Spleen (tissue), 11 donors: ENCODE results near the gene ASB13. TPM values are rescaled to one million over a fixed set of nuclear protein-coding genes. Genes with fewer than 3 reads are reported as not detected.
A peak's percentile ranks its signal among the peaks of the same experiment; 100 is the strongest.

ENCODE experiments used
- DNase-seq: peaks from one replicate; pipeline ENCODE4 v3.0.0-alpha.2; 2020
- H3K27ac ChIP-seq, 8 donors: fragments of 200-600 bp; sonication (generic) in 7 of 8; 1 replicate in 4 of 8; 2 replicates in 4 of 8; pipeline versions ENCODE4 v1.5.0 to v1.8.0; 2016 to 2021; ENCODE audit warnings: inconsistent platforms in 4 of 8, mild to moderate bottlenecking in 4 of 8, moderate library complexity in 1 of 8
- H3K27me3 ChIP-seq, 7 donors: fragments of 200-600 bp; sonication (generic) in 6 of 7; replicated peaks in 1 of 7; 1 replicate in 4 of 7; 2 replicates in 3 of 7; pipeline versions ENCODE4 v1.5.0 to v1.8.0; 2016 to 2021; ENCODE audit warnings: inconsistent platforms in 3 of 7, mild to moderate bottlenecking in 1 of 7
- H3K36me3 ChIP-seq, 6 donors: fragments of 200-600 bp; sonication (generic) in 5 of 6; 1 replicate in 4 of 6; 2 replicates in 2 of 6; pipeline versions ENCODE4 v1.5.0 to v1.8.0; 2016 to 2021; ENCODE audit warnings: inconsistent platforms in 2 of 6
- H3K4me1 ChIP-seq, 6 donors: fragments of 200-600 bp; sonication (generic) in 5 of 6; 1 replicate in 3 of 6; 2 replicates in 3 of 6; pipeline versions ENCODE4 v1.5.0 to v1.8.0; 2016 to 2021; ENCODE audit warnings: inconsistent platforms in 3 of 6
- H3K4me3 ChIP-seq, 8 donors: fragments of 200-600 bp; sonication (generic) in 7 of 8; 1 replicate in 4 of 8; 2 replicates in 4 of 8; pipeline versions ENCODE4 v1.5.0 to v1.8.0; 2016 to 2021; ENCODE audit warnings: inconsistent platforms in 4 of 8, mild to moderate bottlenecking in 4 of 8, moderate library complexity in 2 of 8
- H3K9me3 ChIP-seq, 8 donors: fragments of 200-600 bp; sonication (generic) in 7 of 8; 1 replicate in 4 of 8; 2 replicates in 4 of 8; pipeline versions ENCODE4 v1.5.0 to v1.8.0; 2016 to 2021; ENCODE audit warnings: inconsistent platforms in 4 of 8
- POLR2A ChIP-seq, 3 donors: fragments of 450-650 bp; IDR thresholded peaks; one replicate each; pipeline ENCODE4 v1.5.1; 2017; ENCODE audit warnings: antibody characterized with exemption in 3 of 3, mild to moderate bottlenecking in 1 of 3
- POLR2AphosphoS5 ChIP-seq, 3 donors: sonication (generic); formaldehyde crosslinking; IDR thresholded peaks; one replicate each; pipeline ENCODE4 v1.5.1; 2017; ENCODE audit warnings: antibody characterized with exemption in 3 of 3
- WGBS, 5 donors: extraction: QIAGEN DNeasy Blood & Tissue Kit in 3 of 5; methylation state at CpG; one replicate each; pipeline versions ENCODE4 v1.1.5 to v1.1.7; 2013 to 2018; 5-methylcytosine and 5-hydroxymethylcytosine counted together
- intact Hi-C: fragments of 100-400 bp; cut with DNase I; formaldehyde crosslinking; loops from one replicate; pipeline ENCODE4 v1.15.0; 2023; ENCODE audit warnings: low total_unique reads
- polyA plus RNA-seq, 3 donors: library from polyadenylated mRNA; stranded (reverse); fragments of 200-250 nt; gene quantifications; one replicate each; pipeline ENCODE4 v1.2.1, GENCODE V29; 2013
- total RNA-seq, 7 donors: library from RNA; depleted of rRNA in 3 of 7; stranded (reverse); fragments of >200 nt in 3 of 7; fragmentation: NEBNext Ultra II Directional in 4 of 7; extraction: Animal tissue kit (Norgen Biotek cat#: 25700) in 4 of 7; gene quantifications; one replicate each; pipeline versions ENCODE4 v1.1.0 to v1.2.1, GENCODE V29; 2016 to 2021
- TF ChIP-seq, protein P1 (sequence below), 11 experiments: fragments of 200-600 bp in 7 of 11; fragments of 450-650 bp in 4 of 11; sonication (generic) in 4 of 11; IDR thresholded peaks in 8 of 11; conservative IDR thresholded peaks in 3 of 11; 1 replicate in 7 of 11; 2 replicates in 4 of 11; pipeline versions ENCODE4 v1.4.0 to v1.8.0; 2016 to 2021; ENCODE audit warnings: antibody characterized with exemption in 11 of 11, inconsistent platforms in 4 of 11, mild to moderate bottlenecking in 1 of 11
- donor health status: healthy with polysubstance abuse.
- donor health status: DM: no; HTN: no; CAD: no; lungs with moderate emphysema.
- donor health status: DM: no; HTN: no; CAD: no.
- donor health status: Bipolar disorder and iron deficiency.
- donor health status: healthy.
- donor health status: DM: no; HTN: no; CAD: no.
- donor health status: DM: yes; HTN: yes; CAD: no.

The ASB13 gene
- total and polyA plus RNA-seq, 10 donors: 17.0 to 29.6 (median 21.8) TPM

DNA sequence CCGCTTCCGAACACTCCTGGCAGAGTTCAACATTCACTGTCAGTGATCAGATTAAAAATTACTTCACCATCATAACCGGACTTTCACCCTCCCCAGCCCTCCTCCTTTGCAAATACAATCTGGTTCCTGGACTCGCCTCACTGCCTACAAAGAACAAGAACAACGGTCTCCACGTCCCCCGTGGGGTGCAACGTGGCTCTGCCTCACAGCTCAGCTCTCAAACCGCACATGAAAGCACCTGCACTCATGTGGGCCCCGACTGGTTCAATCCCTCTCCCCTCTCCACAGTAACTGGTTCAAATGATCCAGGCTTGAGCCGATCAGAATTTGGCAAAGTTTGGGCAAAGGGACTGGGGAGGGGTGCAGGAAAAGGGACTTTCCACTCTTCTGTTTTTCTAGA lies 21.0 kb downstream of the ASB13 start:
- intact Hi-C loops: no loop called here
- H3K36me3 ChIP-seq: peaks cover 0 to 70% (median 12%) of the 10 kb centered on the region in 6 donors

DNA sequence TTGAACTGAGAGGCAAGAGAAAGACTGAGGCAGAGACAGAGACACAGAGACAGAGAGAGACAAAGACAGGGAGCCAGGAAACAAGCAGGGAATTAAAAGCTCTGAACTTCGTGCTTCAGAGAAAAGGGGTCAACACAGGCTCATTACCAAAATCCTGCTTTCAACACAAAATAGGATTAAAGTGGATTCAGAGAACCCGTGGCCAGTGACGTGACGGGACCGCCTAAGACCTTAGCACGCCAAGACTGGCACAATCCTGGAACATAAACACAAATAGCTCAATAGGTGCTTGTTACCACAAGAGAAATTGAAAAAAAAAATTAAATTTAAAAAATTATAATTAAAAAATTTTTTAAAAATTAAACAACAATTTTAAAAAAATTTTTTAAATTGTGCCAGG lies 21.5 kb downstream of the ASB13 start:
- peaks cover 0 to 70% (median 16%) of the 10 kb centered on the region in 6 donors for H3K36me3 ChIP-seq

More for the DNA sequence above, 21.0 kb downstream of the ASB13 start:
- WGBS, 5 donors: 67 to 76% (median 69%) methylated on average over 11 of the region's 11 CpGs
- Histone ChIP-seq H3K27ac (peak overlapping the region in 7 of 8 donors; percentile 62 to 79 (median 66)), H3K9me3 (no peaks in the 10 kb centered on the region), H3K4me1 (peaks cover 3 to 42% (median 25%) of the 10 kb centered on the region in 6 donors), H3K27me3 (no peaks in the 10 kb centered on the region), H3K4me3 (no peak overlapping the region)
- no peak for TF ChIP-seq POLR2A (IDR thresholded peaks at IDR 0.05)
- TF ChIP-seq POLR2AphosphoS5 (IDR thresholded peaks at IDR 0.05): peak in 1 of 3 donors; percentile 31
- TF ChIP-seq, protein P1, sequence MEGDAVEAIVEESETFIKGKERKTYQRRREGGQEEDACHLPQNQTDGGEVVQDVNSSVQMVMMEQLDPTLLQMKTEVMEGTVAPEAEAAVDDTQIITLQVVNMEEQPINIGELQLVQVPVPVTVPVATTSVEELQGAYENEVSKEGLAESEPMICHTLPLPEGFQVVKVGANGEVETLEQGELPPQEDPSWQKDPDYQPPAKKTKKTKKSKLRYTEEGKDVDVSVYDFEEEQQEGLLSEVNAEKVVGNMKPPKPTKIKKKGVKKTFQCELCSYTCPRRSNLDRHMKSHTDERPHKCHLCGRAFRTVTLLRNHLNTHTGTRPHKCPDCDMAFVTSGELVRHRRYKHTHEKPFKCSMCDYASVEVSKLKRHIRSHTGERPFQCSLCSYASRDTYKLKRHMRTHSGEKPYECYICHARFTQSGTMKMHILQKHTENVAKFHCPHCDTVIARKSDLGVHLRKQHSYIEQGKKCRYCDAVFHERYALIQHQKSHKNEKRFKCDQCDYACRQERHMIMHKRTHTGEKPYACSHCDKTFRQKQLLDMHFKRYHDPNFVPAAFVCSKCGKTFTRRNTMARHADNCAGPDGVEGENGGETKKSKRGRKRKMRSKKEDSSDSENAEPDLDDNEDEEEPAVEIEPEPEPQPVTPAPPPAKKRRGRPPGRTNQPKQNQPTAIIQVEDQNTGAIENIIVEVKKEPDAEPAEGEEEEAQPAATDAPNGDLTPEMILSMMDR (IDR thresholded peaks at IDR 0.05 in 8 of 11, conservative IDR thresholded peaks at IDR 0.05 in 3 of 11): no peak
- DNase-seq: peak; percentile 83

DNA sequence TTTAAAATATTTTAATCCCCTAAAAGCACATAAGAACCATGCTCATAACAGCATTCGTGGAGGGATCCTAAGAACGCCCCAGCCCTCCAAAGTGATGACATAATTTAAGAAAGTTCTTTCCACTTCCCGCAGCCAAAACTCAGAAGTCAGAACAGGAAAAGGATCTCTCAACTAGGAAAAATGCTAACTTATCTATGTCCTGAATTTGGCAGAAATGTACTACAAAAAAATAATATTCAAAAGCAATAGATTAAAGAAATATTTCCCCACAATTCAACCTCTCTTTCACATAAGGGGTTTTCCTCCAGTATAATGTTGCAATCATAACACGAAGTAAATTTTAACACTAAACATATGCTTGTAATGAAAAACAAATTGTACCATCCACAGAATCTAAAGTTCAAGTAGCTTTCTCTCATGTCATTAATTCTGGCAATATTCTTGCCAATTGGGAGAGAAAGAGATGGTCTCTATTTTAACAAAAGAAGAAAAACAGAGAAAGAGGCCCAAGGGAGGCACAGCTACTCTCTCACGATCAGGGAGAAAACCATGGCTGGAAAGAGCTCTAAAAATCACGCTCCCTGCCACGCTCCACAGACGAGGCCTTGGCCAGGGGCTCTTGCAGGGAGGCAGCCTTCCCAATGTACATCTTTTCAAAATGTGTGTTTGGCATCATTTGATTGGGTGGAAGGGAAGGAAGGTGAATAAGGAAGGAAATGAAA lies 22.9 kb downstream of the ASB13 start:
- H3K4me1 ChIP-seq: peaks cover 3 to 42% (median 25%) of the 10 kb centered on the region in 6 donors
- H3K4me3 ChIP-seq: no peak overlapping the region
- WGBS, 5 donors: 58 to 78% (median 70%) methylated on average over 8 of the region's 8 CpGs
- intact Hi-C loops: no loop called here
- no peaks in the 10 kb centered on the region for H3K9me3 ChIP-seq
- H3K36me3 ChIP-seq: peaks cover 0 to 70% (median 28%) of the 10 kb centered on the region in 6 donors
- H3K27me3 ChIP-seq: no peaks in the 10 kb centered on the region
- DNase-seq: peak; percentile 4
- TF ChIP-seq, protein P1 (IDR thresholded peaks at IDR 0.05 in 8 of 11, conservative IDR thresholded peaks at IDR 0.05 in 3 of 11): no peak
- TF ChIP-seq POLR2A (IDR thresholded peaks at IDR 0.05) (no peak), POLR2AphosphoS5 (IDR thresholded peaks at IDR 0.05) (no peak)
- peak overlapping the region in 6 of 8 donors; percentile 38 to 69 (median 60) for H3K27ac ChIP-seq

More for the DNA sequence above, 21.5 kb downstream of the ASB13 start:
- Histone ChIP-seq H3K27ac (peak overlapping the region in 5 of 8 donors; percentile 4 to 79 (median 67)), H3K27me3 (no peaks in the 10 kb centered on the region), H3K4me1 (peaks cover 3 to 42% (median 25%) of the 10 kb centered on the region in 6 donors), H3K9me3 (no peaks in the 10 kb centered on the region), H3K4me3 (no peak overlapping the region)
- TF ChIP-seq POLR2AphosphoS5 (IDR thresholded peaks at IDR 0.05) (no peak), POLR2A (IDR thresholded peaks at IDR 0.05) (no peak)
- TF ChIP-seq, protein P1 (IDR thresholded peaks at IDR 0.05 in 8 of 11, conservative IDR thresholded peaks at IDR 0.05 in 3 of 11): no peak
- intact Hi-C loops: no loop called here
- 89 to 95% (median 94%) methylated on average over 6 of the region's 6 CpGs for WGBS, 5 donors
- peak; percentile 16 for DNase-seq

DNA sequence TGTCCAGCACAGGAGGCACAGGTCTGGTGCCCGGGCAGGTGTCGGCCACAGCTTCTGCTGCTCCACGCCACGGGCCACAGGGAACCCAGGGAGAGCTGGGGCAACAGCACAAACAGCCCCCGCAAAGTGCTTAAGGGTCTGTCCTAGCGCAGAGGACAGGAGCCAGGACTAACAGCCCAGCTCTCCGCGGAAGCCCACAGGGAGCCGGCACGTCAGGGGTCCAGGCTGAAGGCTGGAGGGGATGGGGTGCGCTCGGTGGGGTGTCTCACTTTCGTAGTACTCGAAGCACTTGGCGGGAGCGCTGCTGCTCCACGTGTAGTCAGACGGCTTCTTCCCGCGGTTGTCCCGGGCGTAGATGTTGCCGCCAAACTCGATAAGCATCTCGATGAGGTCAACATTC lies 24.9 kb downstream of the ASB13 start:
- peak in 1 of 3 donors; percentile 11 for TF ChIP-seq POLR2AphosphoS5 (IDR thresholded peaks at IDR 0.05)
- TF ChIP-seq, protein P1 (IDR thresholded peaks at IDR 0.05 in 8 of 11, conservative IDR thresholded peaks at IDR 0.05 in 3 of 11): no peak
- Histone ChIP-seq H3K9me3 (no peaks in the 10 kb centered on the region), H3K27ac (no peak overlapping the region), H3K4me1 (peaks cover 3 to 35% (median 22%) of the 10 kb centered on the region in 6 donors), H3K4me3 (no peak overlapping the region), H3K27me3 (no peaks in the 10 kb centered on the region), H3K36me3 (peaks cover 0 to 60% (median 29%) of the 10 kb centered on the region in 6 donors)
- intact Hi-C loops: no loop called here
- DNase-seq: peak; percentile 66
- 91 to 98% (median 95%) methylated on average over 19 to 25 of the region's 25 CpGs for WGBS, 5 donors
